ENCODE data around the gene ZNF17.
A peak's percentile ranks its signal among the peaks of the same experiment; 100 is the strongest.

The ZNF17 gene

GRCh38 chr19:57435062-57435978 is 24.4 kb downstream of the ZNF17 start, which contains the start of gene ZNF749:
ZNF749 (plus strand) TSS chr19:57435325; CDS start chr19:57435579, 254 bp downstream.
- DNase-seq (ENCODE audit: insufficient read length) (peak; percentile 81), FAIRE-seq (peak; percentile 99)
- TF ChIP-seq POLR2A (IDR thresholded peaks at IDR 0.05; ENCODE audit: low read depth, low read length) (peak; percentile 60; the same call in 1 of the 2 replicates), TAF1 (IDR thresholded peaks at IDR 0.05; ENCODE audit: borderline replicate concordance, low read depth, low read length) (no peak)

DNA sequence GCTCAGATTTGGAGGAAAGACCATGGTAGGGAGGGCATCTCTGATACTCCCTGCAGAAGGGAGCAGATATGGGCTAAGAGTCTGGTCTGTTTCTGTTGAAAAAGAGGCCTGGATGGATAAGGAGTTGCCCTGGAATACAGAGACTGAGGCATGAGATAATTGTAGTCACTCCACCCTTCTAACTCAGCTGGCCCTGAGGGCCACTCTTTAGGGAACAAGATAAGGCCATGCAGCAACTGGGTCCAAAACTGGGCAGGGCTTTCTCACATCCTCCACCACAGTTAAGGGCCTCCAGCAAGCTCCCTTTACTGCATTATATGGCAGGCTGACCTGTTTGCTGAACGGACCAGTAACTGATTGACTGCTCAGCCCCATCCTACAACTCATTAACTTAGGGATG is 25.5 kb downstream of the ZNF17 start:
- TF ChIP-seq POLR2AphosphoS5 (IDR thresholded peaks at IDR 0.05; ENCODE audit: low read depth, low read length) (no peak), TAF1 (IDR thresholded peaks at IDR 0.05; ENCODE audit: borderline replicate concordance, low read depth, low read length) (no peak), POLR2A (IDR thresholded peaks at IDR 0.05; ENCODE audit: low read depth, low read length) (no peak)
- FAIRE-seq (no peak), DNase-seq (ENCODE audit: insufficient read length) (no peak)

DNA sequence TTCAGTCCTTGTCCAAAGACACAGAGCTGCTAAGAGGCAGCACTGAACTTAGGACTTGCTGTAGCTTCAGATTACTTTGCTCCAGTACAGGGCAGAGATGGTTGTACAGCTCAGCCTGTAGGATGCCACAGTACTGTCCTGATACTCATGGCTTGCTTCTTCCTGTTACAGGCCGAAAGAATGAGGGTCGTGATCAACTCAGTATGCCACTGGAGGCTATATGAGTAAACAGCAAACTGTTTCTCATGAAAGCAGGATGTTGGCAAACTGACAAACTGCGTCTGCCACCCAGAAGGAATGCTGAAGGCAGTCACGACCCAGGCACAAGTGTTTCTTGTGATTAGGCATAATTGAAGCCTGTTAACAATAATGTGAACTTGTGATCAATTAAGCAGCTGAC is 27.0 kb downstream of the ZNF17 start:
- FAIRE-seq (no peak), DNase-seq (ENCODE audit: insufficient read length) (no peak)
- TF ChIP-seq TAF1 (IDR thresholded peaks at IDR 0.05; ENCODE audit: borderline replicate concordance, low read depth, low read length), result no peak
- no peak for TF ChIP-seq POLR2AphosphoS5 (IDR thresholded peaks at IDR 0.05; ENCODE audit: low read depth, low read length)
- no peak for TF ChIP-seq POLR2A (IDR thresholded peaks at IDR 0.05; ENCODE audit: low read depth, low read length)

GRCh38 chr19:57438925-57439324 is 28.0 kb downstream of the ZNF17 start:
- no peak for FAIRE-seq
- no peak for DNase-seq (ENCODE audit: insufficient read length)
- TF ChIP-seq POLR2A (IDR thresholded peaks at IDR 0.05; ENCODE audit: low read depth, low read length), result no peak
- no peak for TF ChIP-seq TAF1 (IDR thresholded peaks at IDR 0.05; ENCODE audit: borderline replicate concordance, low read depth, low read length)
- no peak for TF ChIP-seq POLR2AphosphoS5 (IDR thresholded peaks at IDR 0.05; ENCODE audit: low read depth, low read length)

DNA sequence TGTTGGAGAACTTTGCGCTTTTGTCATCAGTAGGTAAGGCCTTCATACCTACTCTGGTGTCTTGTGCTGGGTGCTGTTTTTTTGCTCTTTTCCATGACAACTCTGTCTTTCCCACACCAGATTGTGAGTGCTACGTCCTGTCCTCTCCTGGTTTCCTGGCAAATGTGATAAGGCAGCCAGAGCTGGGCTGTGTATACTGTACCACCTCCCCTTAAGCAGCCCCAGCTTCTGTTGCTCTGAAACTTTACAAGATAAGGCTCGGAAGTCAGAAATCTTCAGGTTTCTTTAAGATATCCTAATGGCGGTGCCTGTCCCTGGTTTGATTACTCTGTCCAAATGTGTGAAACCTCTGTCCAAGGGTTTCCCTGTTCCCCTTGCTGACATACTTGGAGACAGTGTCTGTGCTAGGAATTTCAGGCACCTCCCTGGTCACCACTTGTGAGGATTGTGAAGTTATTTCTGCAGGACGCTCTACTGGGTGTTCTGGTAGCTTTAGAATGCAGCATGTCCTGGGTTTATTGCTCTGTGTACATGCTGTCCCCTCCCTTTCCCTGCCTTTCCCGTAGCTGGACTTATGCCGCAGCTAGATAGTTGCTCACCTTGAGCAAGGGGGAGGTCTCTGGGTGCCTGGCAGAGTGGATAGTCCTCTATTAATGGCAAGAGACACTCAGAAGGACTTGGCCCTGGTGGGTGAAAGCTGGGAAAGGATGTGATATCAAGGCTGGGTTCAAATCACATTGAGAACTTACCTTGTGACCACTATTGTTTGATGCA is 31.2 kb downstream of the ZNF17 start:
- no peak for FAIRE-seq
- no peak for TF ChIP-seq POLR2AphosphoS5 (IDR thresholded peaks at IDR 0.05; ENCODE audit: low read depth, low read length)
- no peak for TF ChIP-seq POLR2A (IDR thresholded peaks at IDR 0.05; ENCODE audit: low read depth, low read length)
- DNase-seq (ENCODE audit: insufficient read length), result no peak

GRCh38 chr19:57443121-57443696 is 32.2 kb downstream of the ZNF17 start:
- FAIRE-seq (no peak), DNase-seq (ENCODE audit: insufficient read length) (no peak)
- no peak for TF ChIP-seq POLR2A (IDR thresholded peaks at IDR 0.05; ENCODE audit: low read depth, low read length)

GRCh38 chr19:57452307-57452706 is 41.3 kb downstream of the ZNF17 start:
- FAIRE-seq, result no peak
- DNase-seq (ENCODE audit: insufficient read length), result no peak
- TF ChIP-seq POLR2A (IDR thresholded peaks at IDR 0.05; ENCODE audit: low read depth, low read length), result no peak

- FAIRE-seq, result no peak
- TF ChIP-seq TAF1 (IDR thresholded peaks at IDR 0.05; ENCODE audit: borderline replicate concordance, low read depth, low read length) (no peak), POLR2AphosphoS5 (IDR thresholded peaks at IDR 0.05; ENCODE audit: low read depth, low read length) (no peak), POLR2A (IDR thresholded peaks at IDR 0.05; ENCODE audit: low read depth, low read length) (no peak)
- DNase-seq (ENCODE audit: insufficient read length), result no peak
These were observed 54.9 kb downstream of the ZNF17 start for GRCh38 chr19:57465680-57466381.

- TF ChIP-seq TAF1 (IDR thresholded peaks at IDR 0.05; ENCODE audit: borderline replicate concordance, low read depth, low read length), result no peak
- TF ChIP-seq POLR2AphosphoS5 (IDR thresholded peaks at IDR 0.05; ENCODE audit: low read depth, low read length), result no peak
- no peak for TF ChIP-seq POLR2A (IDR thresholded peaks at IDR 0.05; ENCODE audit: low read depth, low read length)
- no peak for FAIRE-seq
- no peak for DNase-seq (ENCODE audit: insufficient read length)
These were observed 55.5 kb downstream of the ZNF17 start for GRCh38 chr19:57466489-57466888.
